WTC11 (cell line): ENCODE data around the gene PLCL2. TPM values are rescaled to one million over a fixed set of nuclear protein-coding genes. Genes with fewer than 3 reads are reported as not detected.
A peak's percentile ranks its signal among the peaks of the same experiment; 100 is the strongest.

Source experiments
- ATAC-seq: fragments of 200-7000 bp; cut with Tn5 transposase; 2 replicates; pipeline ENCODE4 v1.10.0; 2021; ENCODE audit warnings: mild to moderate bottlenecking, moderate library complexity
- CTCF ChIA-PET: fragments of 300-600 bp; sonication (Branson Sonifier 250); formaldehyde crosslinking; loops from one replicate; lab custom pipeline; 2021; ENCODE audit warnings: antibody characterized with exemption; lab: Charles Lee
- POLR2A ChIA-PET: fragments of 350-600 bp; sonication (Branson Sonifier 250); formaldehyde crosslinking; loops from one replicate; lab custom pipeline; 2021; ENCODE audit warnings: antibody characterized with exemption; lab: Charles Lee
- DNase-seq: peaks from one replicate; pipeline ENCODE4 v3.0.0; 2021; ENCODE audit warnings: low spot score
- H3K27ac Mint-ChIP-seq: 2 replicates; pipeline ENCODE4 v1.8.0; 2021; ENCODE audit warnings: mixed read lengths
- H3K27me3 Mint-ChIP-seq: 2 replicates; pipeline ENCODE4 v1.8.0; 2021; ENCODE audit warnings: low read depth, mild to moderate bottlenecking, moderate library complexity, mixed read lengths
- H3K36me3 Mint-ChIP-seq: 2 replicates; pipeline ENCODE4 v1.8.0; 2021; ENCODE audit warnings: mixed read lengths
- H3K4me1 Mint-ChIP-seq: 2 replicates; pipeline ENCODE4 v1.8.0; 2022; ENCODE audit warnings: mixed read lengths
- H3K4me3 Mint-ChIP-seq: 2 replicates; pipeline ENCODE4 v1.8.0; 2021; ENCODE audit warnings: mild to moderate bottlenecking, moderate library complexity, mixed read lengths
- H3K9me3 Mint-ChIP-seq: 2 replicates; pipeline ENCODE4 v1.8.0; 2021; ENCODE audit warnings: mixed read lengths
- ATF1 ChIP-seq: sonication (generic); formaldehyde crosslinking; IDR thresholded peaks from 2 replicates; pipeline ENCODE4 v1.8.1; 2023; ENCODE audit warnings: mild to moderate bottlenecking, moderate library complexity, missing genetic modification reagents
- CREM ChIP-seq: sonication (generic); formaldehyde crosslinking; IDR thresholded peaks from 2 replicates; pipeline ENCODE4 v1.8.1; 2022; ENCODE audit warnings: mild to moderate bottlenecking, missing genetic modification reagents, moderate library complexity
- ESRRA ChIP-seq: sonication (generic); formaldehyde crosslinking; IDR thresholded peaks from 2 replicates; pipeline ENCODE4 v1.8.1; 2022; ENCODE audit warnings: mild to moderate bottlenecking, missing genetic modification reagents, borderline replicate concordance
- GRHL2 ChIP-seq: fragments of 250-450 bp; sonication (Bioruptor Pico); IDR thresholded peaks from 2 replicates; pipeline ENCODE4 v1.8.0; 2022; ENCODE audit warnings: mild to moderate bottlenecking, moderate library complexity; ENCODE audit not compliant: insufficient replicate concordance, severe bottlenecking
- HMGA2 ChIP-seq: fragments of 250-450 bp; sonication (Bioruptor Pico); IDR thresholded peaks from 2 replicates; pipeline ENCODE4 v1.4.0; 2021; ENCODE audit warnings: mild to moderate bottlenecking, moderate library complexity
- IRF2 ChIP-seq: sonication (generic); formaldehyde crosslinking; IDR thresholded peaks from 2 replicates; pipeline ENCODE4 v1.8.0; 2022; ENCODE audit warnings: low read depth, missing genetic modification reagents, borderline replicate concordance
- JUN ChIP-seq: sonication (generic); formaldehyde crosslinking; IDR thresholded peaks from 2 replicates; pipeline ENCODE4 v1.8.0; 2023; ENCODE audit warnings: mild to moderate bottlenecking, missing genetic modification reagents
- MXD4 ChIP-seq: fragments of 250-450 bp; sonication (Bioruptor Pico); IDR thresholded peaks from 2 replicates; pipeline ENCODE4 v1.8.0; 2021; ENCODE audit warnings: mild to moderate bottlenecking, moderate library complexity, borderline replicate concordance
- NFE2L1 ChIP-seq: sonication (generic); formaldehyde crosslinking; IDR thresholded peaks from 2 replicates; pipeline ENCODE4 v1.8.1; 2023; ENCODE audit warnings: missing genetic modification reagents
- TEAD1 ChIP-seq: sonication (generic); formaldehyde crosslinking; IDR thresholded peaks from 2 replicates; pipeline ENCODE4 v1.8.0; 2022; ENCODE audit warnings: mild to moderate bottlenecking, missing genetic modification reagents
- TP53 ChIP-seq: sonication (generic); formaldehyde crosslinking; IDR thresholded peaks from 2 replicates; pipeline ENCODE4 v1.8.1; 2023; ENCODE audit warnings: mild to moderate bottlenecking, missing genetic modification reagents
- ZBTB21 ChIP-seq: sonication (generic); formaldehyde crosslinking; IDR thresholded peaks from 2 replicates; pipeline ENCODE4 v1.8.1; 2023; ENCODE audit warnings: mild to moderate bottlenecking, missing genetic modification reagents, borderline replicate concordance
- ZNF671 ChIP-seq: fragments of 250-450 bp; sonication (Bioruptor Pico); IDR thresholded peaks from 2 replicates; pipeline ENCODE4 v1.8.0; 2021; ENCODE audit warnings: mild to moderate bottlenecking
- total RNA-seq: library from RNA; stranded (reverse); gene quantifications from 3 replicates; pipeline ENCODE4 v1.2.3, GENCODE V29; 2021
- TF ChIP-seq, protein P1 (sequence below): sonication (generic); formaldehyde crosslinking; IDR thresholded peaks from 2 replicates; pipeline ENCODE4 v1.8.0; 2022; ENCODE audit warnings: mild to moderate bottlenecking, missing genetic modification reagents
- TF ChIP-seq, protein P2 (sequence below): fragments of 250-450 bp; sonication (Bioruptor Pico); IDR thresholded peaks from 2 replicates; pipeline ENCODE4 v1.9.0; 2021; ENCODE audit warnings: moderate library complexity, mild to moderate bottlenecking, inconsistent platforms, borderline replicate concordance
- TF ChIP-seq, protein P3 (sequence below): sonication (generic); formaldehyde crosslinking; IDR thresholded peaks from 2 replicates; pipeline ENCODE4 v1.8.0; 2023; ENCODE audit warnings: missing genetic modification reagents
- TF ChIP-seq, protein P4 (sequence below): fragments of 200-600 bp; IDR thresholded peaks from 2 replicates; pipeline ENCODE4 v1.8.0; 2022; ENCODE audit warnings: antibody characterized with exemption
- TF ChIP-seq, protein P5 (sequence below): sonication (generic); formaldehyde crosslinking; IDR thresholded peaks from 2 replicates; pipeline ENCODE4 v1.8.1; 2023; ENCODE audit warnings: mild to moderate bottlenecking, missing genetic modification reagents, moderate library complexity
- TF ChIP-seq, protein P6 (sequence below): sonication (generic); formaldehyde crosslinking; IDR thresholded peaks from 2 replicates; pipeline ENCODE4 v1.8.0; 2022; ENCODE audit warnings: mild to moderate bottlenecking, missing genetic modification reagents
- TF ChIP-seq, protein P7 (sequence below): sonication (generic); formaldehyde crosslinking; IDR thresholded peaks from 2 replicates; pipeline ENCODE4 v1.8.1; 2023; ENCODE audit warnings: mild to moderate bottlenecking, missing genetic modification reagents, moderate library complexity
- TF ChIP-seq, protein P8 (sequence below): sonication (generic); formaldehyde crosslinking; IDR thresholded peaks from 2 replicates; pipeline ENCODE4 v1.8.0; 2023; ENCODE audit warnings: missing genetic modification reagents, mild to moderate bottlenecking, borderline replicate concordance
- TF ChIP-seq, protein P9 (sequence below): sonication (generic); formaldehyde crosslinking; IDR thresholded peaks from 2 replicates; pipeline ENCODE4 v1.8.0; 2023; ENCODE audit warnings: mild to moderate bottlenecking, missing genetic modification reagents

PLCL2 gene
- total RNA-seq, 1 experiment from 2014 or later = 11.8 TPM

DNA sequence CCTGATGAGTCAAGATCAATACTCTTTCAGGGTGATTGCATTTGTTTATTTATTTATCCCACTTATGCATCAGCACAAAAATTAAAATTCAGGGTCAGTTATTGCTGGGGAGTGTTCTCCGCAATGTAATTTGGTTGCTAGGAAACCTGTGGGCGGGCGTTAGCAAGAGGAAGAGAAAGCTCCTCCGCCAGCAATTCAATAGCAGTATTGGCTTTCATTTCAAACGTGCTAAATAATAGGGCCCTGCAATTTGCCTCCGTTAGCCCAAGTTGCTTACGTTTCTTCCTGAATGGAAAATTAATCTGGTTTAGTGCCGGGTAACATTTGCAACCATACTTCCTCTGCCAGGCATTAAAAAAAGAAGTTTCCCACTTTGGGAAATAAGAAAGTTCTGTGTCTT, 35.5 kb upstream of the PLCL2 start:
- no peaks in the 10 kb centered on the region for H3K9me3 Mint-ChIP-seq
- H3K36me3 Mint-ChIP-seq = no peaks in the 10 kb centered on the region
- ChIA-PET POLR2A (interaction anchor here (0.7 kb wide), 1 partner anchor 9 kb away, joined by 3 read pairs; no protein-coding TSS in a partner anchor), CTCF (interaction anchor here (1.0 to 1.3 kb wide), 2 partner anchors 24 to 35 kb away, joined by 4 to 6 read pairs; no protein-coding TSS in a partner anchor)
- no peak overlapping the region for H3K27ac Mint-ChIP-seq
- no peaks in the 10 kb centered on the region for H3K27me3 Mint-ChIP-seq
- H3K4me3 Mint-ChIP-seq = peak overlapping the region; percentile 22
- ATAC-seq (peak; percentile 68), DNase-seq (peak; percentile 18)
- no peak for TF ChIP-seq NFE2L1
- TF ChIP-seq, protein P1, sequence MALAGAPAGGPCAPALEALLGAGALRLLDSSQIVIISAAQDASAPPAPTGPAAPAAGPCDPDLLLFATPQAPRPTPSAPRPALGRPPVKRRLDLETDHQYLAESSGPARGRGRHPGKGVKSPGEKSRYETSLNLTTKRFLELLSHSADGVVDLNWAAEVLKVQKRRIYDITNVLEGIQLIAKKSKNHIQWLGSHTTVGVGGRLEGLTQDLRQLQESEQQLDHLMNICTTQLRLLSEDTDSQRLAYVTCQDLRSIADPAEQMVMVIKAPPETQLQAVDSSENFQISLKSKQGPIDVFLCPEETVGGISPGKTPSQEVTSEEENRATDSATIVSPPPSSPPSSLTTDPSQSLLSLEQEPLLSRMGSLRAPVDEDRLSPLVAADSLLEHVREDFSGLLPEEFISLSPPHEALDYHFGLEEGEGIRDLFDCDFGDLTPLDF = no peak
- TF ChIP-seq, protein P2, sequence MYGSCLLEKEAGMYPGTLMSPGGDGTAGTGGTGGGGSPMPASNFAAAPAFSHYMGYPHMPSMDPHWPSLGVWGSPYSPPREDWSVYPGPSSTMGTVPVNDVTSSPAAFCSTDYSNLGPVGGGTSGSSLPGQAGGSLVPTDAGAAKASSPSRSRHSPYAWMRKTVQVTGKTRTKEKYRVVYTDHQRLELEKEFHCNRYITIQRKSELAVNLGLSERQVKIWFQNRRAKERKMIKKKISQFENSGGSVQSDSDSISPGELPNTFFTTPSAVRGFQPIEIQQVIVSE = no peak
- no peak for TF ChIP-seq TEAD1 (CRISPR knock-in tag)
- TF ChIP-seq, protein P3, sequence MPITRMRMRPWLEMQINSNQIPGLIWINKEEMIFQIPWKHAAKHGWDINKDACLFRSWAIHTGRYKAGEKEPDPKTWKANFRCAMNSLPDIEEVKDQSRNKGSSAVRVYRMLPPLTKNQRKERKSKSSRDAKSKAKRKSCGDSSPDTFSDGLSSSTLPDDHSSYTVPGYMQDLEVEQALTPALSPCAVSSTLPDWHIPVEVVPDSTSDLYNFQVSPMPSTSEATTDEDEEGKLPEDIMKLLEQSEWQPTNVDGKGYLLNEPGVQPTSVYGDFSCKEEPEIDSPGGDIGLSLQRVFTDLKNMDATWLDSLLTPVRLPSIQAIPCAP (CRISPR knock-in tag) = no peak
- no peak for TF ChIP-seq ZNF671 (CRISPR knock-in tag)
- no peak for TF ChIP-seq TP53
- no peak for TF ChIP-seq ESRRA (CRISPR knock-in tag)
- TF ChIP-seq GRHL2 (CRISPR knock-in tag) = no peak
- TF ChIP-seq JUN (CRISPR knock-in tag) = no peak
- TF ChIP-seq, protein P4, sequence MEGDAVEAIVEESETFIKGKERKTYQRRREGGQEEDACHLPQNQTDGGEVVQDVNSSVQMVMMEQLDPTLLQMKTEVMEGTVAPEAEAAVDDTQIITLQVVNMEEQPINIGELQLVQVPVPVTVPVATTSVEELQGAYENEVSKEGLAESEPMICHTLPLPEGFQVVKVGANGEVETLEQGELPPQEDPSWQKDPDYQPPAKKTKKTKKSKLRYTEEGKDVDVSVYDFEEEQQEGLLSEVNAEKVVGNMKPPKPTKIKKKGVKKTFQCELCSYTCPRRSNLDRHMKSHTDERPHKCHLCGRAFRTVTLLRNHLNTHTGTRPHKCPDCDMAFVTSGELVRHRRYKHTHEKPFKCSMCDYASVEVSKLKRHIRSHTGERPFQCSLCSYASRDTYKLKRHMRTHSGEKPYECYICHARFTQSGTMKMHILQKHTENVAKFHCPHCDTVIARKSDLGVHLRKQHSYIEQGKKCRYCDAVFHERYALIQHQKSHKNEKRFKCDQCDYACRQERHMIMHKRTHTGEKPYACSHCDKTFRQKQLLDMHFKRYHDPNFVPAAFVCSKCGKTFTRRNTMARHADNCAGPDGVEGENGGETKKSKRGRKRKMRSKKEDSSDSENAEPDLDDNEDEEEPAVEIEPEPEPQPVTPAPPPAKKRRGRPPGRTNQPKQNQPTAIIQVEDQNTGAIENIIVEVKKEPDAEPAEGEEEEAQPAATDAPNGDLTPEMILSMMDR = no peak
- TF ChIP-seq CREM (CRISPR knock-in tag) = no peak
- TF ChIP-seq, protein P5, sequence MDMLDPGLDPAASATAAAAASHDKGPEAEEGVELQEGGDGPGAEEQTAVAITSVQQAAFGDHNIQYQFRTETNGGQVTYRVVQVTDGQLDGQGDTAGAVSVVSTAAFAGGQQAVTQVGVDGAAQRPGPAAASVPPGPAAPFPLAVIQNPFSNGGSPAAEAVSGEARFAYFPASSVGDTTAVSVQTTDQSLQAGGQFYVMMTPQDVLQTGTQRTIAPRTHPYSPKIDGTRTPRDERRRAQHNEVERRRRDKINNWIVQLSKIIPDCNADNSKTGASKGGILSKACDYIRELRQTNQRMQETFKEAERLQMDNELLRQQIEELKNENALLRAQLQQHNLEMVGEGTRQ (CRISPR knock-in tag) = no peak
- no peak for TF ChIP-seq IRF2 (CRISPR knock-in tag)
- no peak for TF ChIP-seq ATF1
- TF ChIP-seq, protein P6, sequence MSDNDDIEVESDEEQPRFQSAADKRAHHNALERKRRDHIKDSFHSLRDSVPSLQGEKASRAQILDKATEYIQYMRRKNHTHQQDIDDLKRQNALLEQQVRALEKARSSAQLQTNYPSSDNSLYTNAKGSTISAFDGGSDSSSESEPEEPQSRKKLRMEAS (CRISPR knock-in tag) = no peak
- TF ChIP-seq HMGA2 (CRISPR knock-in tag) = no peak
- H3K4me1 Mint-ChIP-seq = peaks cover 11% of the 10 kb centered on the region

DNA sequence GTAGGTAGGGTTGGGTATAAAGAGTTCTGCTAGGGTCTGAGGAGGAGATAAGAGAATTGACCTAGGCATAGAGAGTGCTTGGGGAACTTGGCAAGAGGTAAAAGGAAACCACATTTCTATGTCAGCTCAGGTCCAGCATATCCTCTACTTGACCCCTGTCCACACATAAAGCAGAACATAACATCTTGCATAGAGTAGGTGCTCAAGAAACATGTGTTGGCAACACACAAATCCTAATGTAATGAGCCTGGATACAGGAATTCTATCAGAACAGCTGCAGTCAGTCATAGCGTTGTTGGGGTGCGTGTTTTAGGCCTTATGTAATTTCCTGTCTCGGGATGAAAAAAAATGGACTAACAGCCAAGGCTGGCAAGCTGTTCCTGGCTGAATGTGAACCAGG, 35.0 kb upstream of the PLCL2 start:
- DNase-seq = no peak
- H3K27me3 Mint-ChIP-seq = no peaks in the 10 kb centered on the region
- ATAC-seq = no peak
- peaks cover 11% of the 10 kb centered on the region for H3K4me1 Mint-ChIP-seq
- H3K27ac Mint-ChIP-seq = no peak overlapping the region
- H3K36me3 Mint-ChIP-seq = no peaks in the 10 kb centered on the region
- ChIA-PET CTCF (interaction anchor here (1.0 to 1.3 kb wide), 3 partner anchors 23 to 40 kb away, joined by 3 to 6 read pairs (median 4); no protein-coding TSS in a partner anchor), POLR2A (interaction anchor here (0.7 kb wide), 1 partner anchor 9 kb away, joined by 3 read pairs; no protein-coding TSS in a partner anchor)
- H3K4me3 Mint-ChIP-seq = 0 out of 2 replicates have a peak overlapping the region, but pooled peaks have one; percentile 22
- H3K9me3 Mint-ChIP-seq = no peaks in the 10 kb centered on the region
- TF ChIP-seq ZNF671 (CRISPR knock-in tag) (no peak), ZBTB21 (no peak), MXD4 (no peak)
- TF ChIP-seq, protein P7, sequence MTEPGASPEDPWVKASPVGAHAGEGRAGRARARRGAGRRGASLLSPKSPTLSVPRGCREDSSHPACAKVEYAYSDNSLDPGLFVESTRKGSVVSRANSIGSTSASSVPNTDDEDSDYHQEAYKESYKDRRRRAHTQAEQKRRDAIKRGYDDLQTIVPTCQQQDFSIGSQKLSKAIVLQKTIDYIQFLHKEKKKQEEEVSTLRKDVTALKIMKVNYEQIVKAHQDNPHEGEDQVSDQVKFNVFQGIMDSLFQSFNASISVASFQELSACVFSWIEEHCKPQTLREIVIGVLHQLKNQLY = no peak
- TF ChIP-seq, protein P8, sequence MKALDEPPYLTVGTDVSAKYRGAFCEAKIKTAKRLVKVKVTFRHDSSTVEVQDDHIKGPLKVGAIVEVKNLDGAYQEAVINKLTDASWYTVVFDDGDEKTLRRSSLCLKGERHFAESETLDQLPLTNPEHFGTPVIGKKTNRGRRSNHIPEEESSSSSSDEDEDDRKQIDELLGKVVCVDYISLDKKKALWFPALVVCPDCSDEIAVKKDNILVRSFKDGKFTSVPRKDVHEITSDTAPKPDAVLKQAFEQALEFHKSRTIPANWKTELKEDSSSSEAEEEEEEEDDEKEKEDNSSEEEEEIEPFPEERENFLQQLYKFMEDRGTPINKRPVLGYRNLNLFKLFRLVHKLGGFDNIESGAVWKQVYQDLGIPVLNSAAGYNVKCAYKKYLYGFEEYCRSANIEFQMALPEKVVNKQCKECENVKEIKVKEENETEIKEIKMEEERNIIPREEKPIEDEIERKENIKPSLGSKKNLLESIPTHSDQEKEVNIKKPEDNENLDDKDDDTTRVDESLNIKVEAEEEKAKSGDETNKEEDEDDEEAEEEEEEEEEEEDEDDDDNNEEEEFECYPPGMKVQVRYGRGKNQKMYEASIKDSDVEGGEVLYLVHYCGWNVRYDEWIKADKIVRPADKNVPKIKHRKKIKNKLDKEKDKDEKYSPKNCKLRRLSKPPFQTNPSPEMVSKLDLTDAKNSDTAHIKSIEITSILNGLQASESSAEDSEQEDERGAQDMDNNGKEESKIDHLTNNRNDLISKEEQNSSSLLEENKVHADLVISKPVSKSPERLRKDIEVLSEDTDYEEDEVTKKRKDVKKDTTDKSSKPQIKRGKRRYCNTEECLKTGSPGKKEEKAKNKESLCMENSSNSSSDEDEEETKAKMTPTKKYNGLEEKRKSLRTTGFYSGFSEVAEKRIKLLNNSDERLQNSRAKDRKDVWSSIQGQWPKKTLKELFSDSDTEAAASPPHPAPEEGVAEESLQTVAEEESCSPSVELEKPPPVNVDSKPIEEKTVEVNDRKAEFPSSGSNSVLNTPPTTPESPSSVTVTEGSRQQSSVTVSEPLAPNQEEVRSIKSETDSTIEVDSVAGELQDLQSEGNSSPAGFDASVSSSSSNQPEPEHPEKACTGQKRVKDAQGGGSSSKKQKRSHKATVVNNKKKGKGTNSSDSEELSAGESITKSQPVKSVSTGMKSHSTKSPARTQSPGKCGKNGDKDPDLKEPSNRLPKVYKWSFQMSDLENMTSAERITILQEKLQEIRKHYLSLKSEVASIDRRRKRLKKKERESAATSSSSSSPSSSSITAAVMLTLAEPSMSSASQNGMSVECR (CRISPR knock-in tag) = no peak
- TF ChIP-seq, protein P9, sequence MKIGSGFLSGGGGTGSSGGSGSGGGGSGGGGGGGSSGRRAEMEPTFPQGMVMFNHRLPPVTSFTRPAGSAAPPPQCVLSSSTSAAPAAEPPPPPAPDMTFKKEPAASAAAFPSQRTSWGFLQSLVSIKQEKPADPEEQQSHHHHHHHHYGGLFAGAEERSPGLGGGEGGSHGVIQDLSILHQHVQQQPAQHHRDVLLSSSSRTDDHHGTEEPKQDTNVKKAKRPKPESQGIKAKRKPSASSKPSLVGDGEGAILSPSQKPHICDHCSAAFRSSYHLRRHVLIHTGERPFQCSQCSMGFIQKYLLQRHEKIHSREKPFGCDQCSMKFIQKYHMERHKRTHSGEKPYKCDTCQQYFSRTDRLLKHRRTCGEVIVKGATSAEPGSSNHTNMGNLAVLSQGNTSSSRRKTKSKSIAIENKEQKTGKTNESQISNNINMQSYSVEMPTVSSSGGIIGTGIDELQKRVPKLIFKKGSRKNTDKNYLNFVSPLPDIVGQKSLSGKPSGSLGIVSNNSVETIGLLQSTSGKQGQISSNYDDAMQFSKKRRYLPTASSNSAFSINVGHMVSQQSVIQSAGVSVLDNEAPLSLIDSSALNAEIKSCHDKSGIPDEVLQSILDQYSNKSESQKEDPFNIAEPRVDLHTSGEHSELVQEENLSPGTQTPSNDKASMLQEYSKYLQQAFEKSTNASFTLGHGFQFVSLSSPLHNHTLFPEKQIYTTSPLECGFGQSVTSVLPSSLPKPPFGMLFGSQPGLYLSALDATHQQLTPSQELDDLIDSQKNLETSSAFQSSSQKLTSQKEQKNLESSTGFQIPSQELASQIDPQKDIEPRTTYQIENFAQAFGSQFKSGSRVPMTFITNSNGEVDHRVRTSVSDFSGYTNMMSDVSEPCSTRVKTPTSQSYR = no peak
